ENCODE results near the gene MRPL14.

The MRPL14 gene

GRCh38 chr6:44084231-44085014 is 42.8 kb downstream of the MRPL14 start:
- H3K27ac Mint-ChIP-seq: no peak overlapping the region
- ATAC-seq (replicated peaks) (no peak), DNase-seq (no peak)
- no peaks in the 10 kb centered on the region for H3K4me1 Mint-ChIP-seq (ENCODE audit: low read depth in 2 of 2)
- H3K4me3 Mint-ChIP-seq: no peak overlapping the region
- H3K36me3 Mint-ChIP-seq (ENCODE audit: insufficient read depth): no peaks in the 10 kb centered on the region
- H3K9me3 Mint-ChIP-seq: no peaks in the 10 kb centered on the region
- H3K27me3 Mint-ChIP-seq: peaks cover 0 to 1% of the 10 kb centered on the region in 2 donors

- no peak for DNase-seq
- Mint-ChIP-seq H3K36me3 (ENCODE audit: insufficient read depth) (no peaks in the 10 kb centered on the region), H3K4me3 (no peak overlapping the region), H3K9me3 (no peaks in the 10 kb centered on the region), H3K27me3 (peaks cover 0 to 17% of the 10 kb centered on the region in 2 donors), H3K27ac (no peak overlapping the region), H3K4me1 (ENCODE audit: low read depth in 2 of 2) (no peaks in the 10 kb centered on the region)
- no peak for ATAC-seq (replicated peaks)
Observed at GRCh38 chr6:44082872-44083321, 44.4 kb downstream of the MRPL14 start.

DNA sequence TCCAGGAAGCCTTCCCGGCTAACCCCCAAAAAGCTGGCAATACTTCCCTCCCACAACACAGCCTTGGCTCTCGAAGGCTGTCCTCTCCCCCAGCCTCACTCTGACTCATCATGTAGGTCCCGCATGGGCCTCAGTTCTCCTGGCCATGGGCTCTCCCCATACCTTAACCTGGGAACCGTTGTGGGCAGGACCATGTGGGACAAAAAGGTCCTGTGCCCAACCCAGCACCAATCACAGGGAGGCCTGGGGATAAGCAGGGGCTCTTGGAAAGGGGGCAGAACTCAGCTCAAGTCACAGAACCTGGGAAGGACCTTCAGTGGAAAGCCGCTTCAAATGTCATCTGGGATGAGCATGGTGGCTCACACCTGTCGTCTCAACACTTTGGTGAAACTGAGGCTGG is 45.5 kb downstream of the MRPL14 start:
- H3K4me1 Mint-ChIP-seq (ENCODE audit: low read depth in 2 of 2): no peaks in the 10 kb centered on the region
- peaks cover 0 to 28% of the 10 kb centered on the region in 2 donors for H3K27me3 Mint-ChIP-seq
- H3K36me3 Mint-ChIP-seq (ENCODE audit: insufficient read depth): no peaks in the 10 kb centered on the region
- ATAC-seq (replicated peaks): no peak
- no peaks in the 10 kb centered on the region for H3K9me3 Mint-ChIP-seq
- H3K27ac Mint-ChIP-seq: no peak overlapping the region
- DNase-seq: no peak
- no peak overlapping the region for H3K4me3 Mint-ChIP-seq

- Mint-ChIP-seq H3K27me3 (peaks cover 0 to 37% of the 10 kb centered on the region in 2 donors), H3K9me3 (no peaks in the 10 kb centered on the region), H3K4me1 (ENCODE audit: low read depth in 2 of 2) (no peaks in the 10 kb centered on the region), H3K27ac (no peak overlapping the region), H3K4me3 (no peak overlapping the region), H3K36me3 (ENCODE audit: insufficient read depth) (no peaks in the 10 kb centered on the region)
- DNase-seq (no peak), ATAC-seq (replicated peaks) (no peak)
Observed at GRCh38 chr6:44080561-44081521, 46.4 kb downstream of the MRPL14 start.

DNA sequence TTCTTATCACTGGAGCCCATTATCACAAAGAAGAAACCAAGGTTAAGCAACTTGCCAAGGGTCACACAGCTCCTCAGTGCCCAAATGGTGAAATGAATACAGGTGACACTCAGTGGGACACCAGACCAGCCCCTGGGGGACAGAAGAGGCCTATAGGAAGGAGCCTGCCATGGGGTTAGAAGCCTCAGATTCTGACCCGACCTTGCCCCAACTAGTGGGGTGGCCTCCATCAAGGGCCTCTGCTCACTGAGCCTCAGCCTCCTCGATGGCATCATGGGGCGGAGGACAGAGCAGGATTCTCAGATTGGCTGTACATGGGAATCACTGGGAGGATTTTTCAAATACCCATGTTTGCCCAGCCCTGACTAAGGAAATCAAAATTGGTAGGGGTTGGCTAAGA is 47.6 kb downstream of the MRPL14 start:
- H3K27ac Mint-ChIP-seq: no peak overlapping the region
- H3K4me3 Mint-ChIP-seq: no peak overlapping the region
- peaks cover under 1 to 1% of the 10 kb centered on the region in 2 donors for H3K4me1 Mint-ChIP-seq (ENCODE audit: low read depth in 2 of 2)
- peaks cover 0 to 43% of the 10 kb centered on the region in 2 donors for H3K27me3 Mint-ChIP-seq
- ATAC-seq (replicated peaks) (no peak), DNase-seq (no peak)
- H3K9me3 Mint-ChIP-seq: no peaks in the 10 kb centered on the region
- H3K36me3 Mint-ChIP-seq (ENCODE audit: insufficient read depth): no peaks in the 10 kb centered on the region

GRCh38 chr6:44078827-44079671 is 48.2 kb downstream of the MRPL14 start:
- Mint-ChIP-seq H3K36me3 (ENCODE audit: insufficient read depth) (peaks cover 6% of the 10 kb centered on the region), H3K27ac (no peak overlapping the region), H3K9me3 (no peaks in the 10 kb centered on the region), H3K27me3 (peaks cover 0 to 50% of the 10 kb centered on the region in 2 donors), H3K4me1 (ENCODE audit: low read depth in 2 of 2) (peaks cover 6 to 7% of the 10 kb centered on the region in 2 donors), H3K4me3 (no peak overlapping the region)
- ATAC-seq (replicated peaks) (peak; percentile 59), DNase-seq (peak; percentile 72 to 79 (median 73))

DNA sequence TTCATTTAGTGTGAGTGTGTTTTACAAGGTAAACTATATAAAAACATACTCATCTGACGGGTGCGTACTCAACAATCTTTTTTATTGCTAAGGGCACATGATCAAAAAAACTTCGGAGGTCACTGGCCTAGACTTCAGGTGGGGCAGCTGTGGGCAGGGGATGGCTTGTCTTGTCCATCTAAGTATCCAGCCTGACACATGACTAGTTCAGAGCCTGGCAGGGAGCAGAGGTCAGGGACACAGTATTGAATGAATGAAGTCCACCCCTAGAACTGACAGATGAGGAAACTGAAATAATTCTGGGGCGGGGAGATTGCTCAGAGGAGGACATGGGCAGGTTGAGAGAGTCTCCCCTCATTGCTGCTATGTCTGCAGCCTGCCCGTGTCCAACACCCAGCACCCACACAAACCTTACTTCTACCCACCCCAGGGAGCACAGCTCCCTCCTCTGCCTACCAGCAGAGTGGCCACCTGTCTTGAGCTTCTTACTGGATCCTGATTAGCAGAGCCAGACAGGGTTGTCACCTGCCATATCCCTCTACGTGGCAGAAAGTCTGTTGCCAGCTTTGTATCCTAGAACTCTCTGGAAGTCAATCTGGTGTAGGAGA is 48.9 kb downstream of the MRPL14 start:
- Mint-ChIP-seq H3K4me3 (no peak overlapping the region), H3K9me3 (no peaks in the 10 kb centered on the region), H3K27me3 (peaks cover 0 to 52% of the 10 kb centered on the region in 2 donors), H3K36me3 (ENCODE audit: insufficient read depth) (peaks cover 8% of the 10 kb centered on the region), H3K4me1 (ENCODE audit: low read depth in 2 of 2) (peaks cover 11 to 12% of the 10 kb centered on the region in 2 donors), H3K27ac (no peak overlapping the region)
- DNase-seq: no peak
- no peak for ATAC-seq (replicated peaks)

DNA sequence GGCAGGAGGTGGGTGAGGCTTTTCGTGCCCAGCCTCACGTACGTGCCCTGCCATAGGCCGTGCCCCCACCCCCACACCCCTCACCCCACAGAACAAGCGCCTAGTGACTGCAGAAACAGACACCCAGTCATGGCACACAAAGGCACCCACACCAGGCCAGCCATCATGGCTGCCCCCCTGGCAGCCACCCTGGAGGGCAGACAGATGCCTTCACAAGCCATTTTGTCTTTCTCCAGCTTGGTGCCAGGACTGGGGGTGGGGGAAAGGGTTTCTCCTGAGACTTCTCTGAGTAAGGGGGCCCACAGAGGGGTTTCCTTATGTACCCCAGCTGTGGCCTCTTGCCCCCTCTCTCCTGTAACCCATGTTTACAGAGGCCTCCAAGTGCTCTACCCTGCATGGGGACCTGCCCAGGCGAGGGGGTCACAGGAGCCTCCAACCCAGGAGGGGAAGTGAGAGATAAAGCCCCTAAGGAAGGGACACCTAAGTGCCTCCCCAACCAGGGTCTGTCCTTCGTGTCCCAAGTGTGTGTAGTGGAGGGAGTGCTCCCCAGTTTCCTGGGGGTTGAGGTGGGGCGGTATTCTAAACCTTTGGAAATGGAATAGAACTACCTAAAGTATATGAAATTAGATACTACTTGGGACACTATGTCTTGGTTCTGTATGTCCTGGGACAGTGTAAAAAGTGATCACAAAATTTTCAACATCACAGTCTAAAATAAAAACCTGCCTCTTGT is 49.9 kb downstream of the MRPL14 start:
- Mint-ChIP-seq H3K4me3 (no peak overlapping the region), H3K36me3 (ENCODE audit: insufficient read depth) (peaks cover 12% of the 10 kb centered on the region), H3K9me3 (no peaks in the 10 kb centered on the region), H3K27ac (no peak overlapping the region), H3K27me3 (peaks cover 0 to 52% of the 10 kb centered on the region in 2 donors), H3K4me1 (ENCODE audit: low read depth in 2 of 2) (peaks cover 15 to 17% of the 10 kb centered on the region in 2 donors)
- ATAC-seq (replicated peaks) (no peak), DNase-seq (no peak)

GRCh38 chr6:44076356-44077213 is 50.7 kb downstream of the MRPL14 start:
- peaks cover 12% of the 10 kb centered on the region for H3K36me3 Mint-ChIP-seq (ENCODE audit: insufficient read depth)
- DNase-seq (no peak), ATAC-seq (replicated peaks) (no peak)
- H3K27me3 Mint-ChIP-seq: peaks cover 0 to 52% of the 10 kb centered on the region in 2 donors
- H3K4me1 Mint-ChIP-seq (ENCODE audit: low read depth in 2 of 2): peaks cover 15 to 19% of the 10 kb centered on the region in 2 donors
- H3K27ac Mint-ChIP-seq: no peak overlapping the region
- H3K9me3 Mint-ChIP-seq: no peaks in the 10 kb centered on the region
- H3K4me3 Mint-ChIP-seq: no peak overlapping the region

DNA sequence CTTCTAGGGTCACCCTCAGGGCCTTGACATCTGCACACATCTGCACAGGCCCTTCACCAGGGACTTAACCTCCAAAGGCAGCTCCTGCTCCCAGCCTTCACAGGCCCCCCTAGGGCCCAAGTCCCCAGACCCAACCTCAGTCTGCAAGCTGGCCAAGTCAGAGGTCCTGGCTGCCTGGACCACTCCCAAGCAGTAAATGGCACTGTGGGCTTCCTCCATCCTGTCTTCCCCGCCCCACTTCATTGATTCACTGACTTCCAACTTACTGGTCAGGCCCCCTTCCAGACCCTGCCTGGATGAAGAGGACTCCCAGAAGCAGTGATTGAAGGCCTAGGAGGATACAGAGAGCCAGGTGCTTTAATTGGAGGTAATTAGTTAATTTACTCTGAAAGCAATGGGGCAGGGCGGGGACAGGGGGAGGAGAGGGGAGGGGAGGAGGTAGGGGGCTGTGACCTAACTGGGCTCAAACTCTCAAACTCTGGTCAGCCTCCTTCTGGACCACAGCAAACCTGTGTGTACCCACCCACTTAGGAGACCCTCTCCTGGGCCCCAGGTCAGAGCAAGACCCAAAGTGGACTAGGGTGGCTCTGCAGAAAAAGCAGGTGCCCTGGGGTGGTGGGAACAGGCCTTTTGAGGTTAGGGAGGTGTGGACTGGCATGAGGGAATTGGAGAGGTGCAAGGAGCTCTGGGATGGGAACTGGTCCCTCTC is 51.5 kb downstream of the MRPL14 start:
- Mint-ChIP-seq H3K4me3 (no peak overlapping the region), H3K36me3 (ENCODE audit: insufficient read depth) (peaks cover 12% of the 10 kb centered on the region), H3K9me3 (no peaks in the 10 kb centered on the region), H3K27ac (no peak overlapping the region), H3K27me3 (peaks cover 0 to 52% of the 10 kb centered on the region in 2 donors), H3K4me1 (ENCODE audit: low read depth in 2 of 2) (peaks cover 15 to 19% of the 10 kb centered on the region in 2 donors)
- ATAC-seq (replicated peaks) (no peak), DNase-seq (no peak)
